Neural progenitor cell (in vitro differentiated cells): Measurements from ENCODE around the gene EVI5L. TPM values are rescaled to one million over a fixed set of nuclear protein-coding genes. Genes with fewer than 3 reads are reported as not detected.

ENCODE experiments used
- DNase-seq: peaks from one replicate; pipeline ENCODE4 v3.0.0-alpha.2; 2016; ENCODE audit warnings: low spot score
- H2AFZ ChIP-seq: fragments of 200-600 bp; sonication (generic); replicated peaks from 2 replicates; pipeline ENCODE4 v1.6.1; 2016; ENCODE audit warnings: antibody characterized with exemption
- H3F3A ChIP-seq: fragments of 200-600 bp; sonication (generic); 2 replicates; pipeline ENCODE4 v1.6.1; 2016; ENCODE audit warnings: antibody characterized with exemption, low read depth
- H3K27ac ChIP-seq: fragments of 200-600 bp; sonication (generic); 2 replicates; pipeline ENCODE4 v1.5.1; 2016; ENCODE audit warnings: mild to moderate bottlenecking
- H3K27me3 ChIP-seq: fragments of 200-600 bp; sonication (generic); 2 replicates; pipeline ENCODE4 v1.6.1; 2016; ENCODE audit warnings: mild to moderate bottlenecking, moderate library complexity
- H3K36me3 ChIP-seq: fragments of 200-600 bp; sonication (generic); 2 replicates; pipeline ENCODE4 v1.5.1; 2016
- H3K4me1 ChIP-seq: fragments of 200-600 bp; sonication (generic); 2 replicates; pipeline ENCODE4 v1.6.1; 2016; ENCODE audit warnings: mixed run types
- H3K4me2 ChIP-seq: fragments of 200-600 bp; sonication (generic); 2 replicates; pipeline ENCODE4 v1.6.1; 2016
- H3K4me3 ChIP-seq: fragments of 200-600 bp; sonication (generic); 2 replicates; pipeline ENCODE4 v1.5.1; 2016
- H3K79me2 ChIP-seq: fragments of 200-600 bp; sonication (generic); 2 replicates; pipeline ENCODE4 v1.6.1; 2016; ENCODE audit warnings: low read depth
- H3K9ac ChIP-seq: fragments of 200-600 bp; sonication (generic); 2 replicates; pipeline ENCODE4 v1.6.1; 2016
- H3K9me3 ChIP-seq: fragments of 200-600 bp; sonication (generic); 2 replicates; pipeline ENCODE4 v1.5.1; 2016; ENCODE audit warnings: low read depth
- H4K20me1 ChIP-seq: fragments of 200-600 bp; sonication (generic); 2 replicates; pipeline ENCODE4 v1.6.1; 2016; ENCODE audit warnings: low read depth
- H3K27ac Mint-ChIP-seq: 3 replicates; pipeline ENCODE4 v1.8.0; 2021; ENCODE audit warnings: mixed read lengths
- H3K27me3 Mint-ChIP-seq: 2 replicates; pipeline ENCODE4 v1.8.0; 2022; ENCODE audit warnings: low read depth, mild to moderate bottlenecking, inconsistent platforms, moderate library complexity, mixed read lengths; ENCODE audit not compliant: insufficient read depth
- H3K36me3 Mint-ChIP-seq: 3 replicates; pipeline ENCODE4 v1.8.0; 2021; ENCODE audit warnings: mixed read lengths
- H3K4me1 Mint-ChIP-seq: 3 replicates; pipeline ENCODE4 v1.8.0; 2021; ENCODE audit warnings: mixed read lengths
- H3K4me3 Mint-ChIP-seq: 3 replicates; pipeline ENCODE4 v1.8.0; 2021; ENCODE audit warnings: mild to moderate bottlenecking, moderate library complexity, mixed read lengths
- H3K9me3 Mint-ChIP-seq: 3 replicates; pipeline ENCODE4 v1.8.0; 2020; ENCODE audit warnings: mixed read lengths
- EZH2 ChIP-seq: fragments of 200-600 bp; sonication (generic); IDR thresholded peaks from 2 replicates; pipeline ENCODE4 v1.6.1; 2017; ENCODE audit warnings: antibody characterized with exemption, mild to moderate bottlenecking, moderate library complexity
- EZH2phosphoT487 ChIP-seq: fragments of 200-600 bp; sonication (generic); IDR thresholded peaks from 2 replicates; pipeline ENCODE4 v1.6.1; 2017; ENCODE audit warnings: antibody characterized with exemption
- total RNA-seq: library from RNA; depleted of rRNA; stranded (reverse); fragments of >200 nt; gene quantifications from 2 replicates; pipeline ENCODE4 v1.2.3, GENCODE V29; 2015; ENCODE audit warnings: low replicate concordance
- TF ChIP-seq, protein P1 (sequence below): fragments of 200-600 bp; sonication (generic); IDR thresholded peaks from 2 replicates; pipeline ENCODE4 v1.5.1; 2017; ENCODE audit warnings: antibody characterized with exemption, mild to moderate bottlenecking

EVI5L gene
- total RNA-seq, 1 donor from 2014 or later: 4.1 TPM

DNA sequence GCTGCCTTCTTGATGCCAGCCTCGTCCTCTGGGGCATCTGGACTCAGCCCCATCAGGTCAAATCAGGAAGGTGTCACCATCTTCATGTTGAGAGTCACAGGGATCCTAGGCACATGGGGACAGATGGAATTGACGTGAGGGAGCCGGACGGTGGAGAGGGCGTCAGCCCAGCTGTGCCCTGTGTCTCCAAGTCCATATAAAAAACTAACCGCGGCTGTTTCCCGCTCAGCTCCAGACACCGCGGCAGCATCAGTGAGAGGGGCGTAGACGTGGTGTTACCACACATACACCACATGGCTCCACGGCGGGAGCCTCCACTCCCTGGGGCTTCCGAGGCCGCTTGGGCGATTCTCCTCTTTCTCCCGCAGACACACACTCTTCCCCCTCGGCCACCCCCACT, 49.8 kb downstream of the EVI5L start:
- H3K4me1 ChIP-seq: peaks cover 2% of the 10 kb centered on the region
- H3K9ac ChIP-seq: no peak overlapping the region
- TF ChIP-seq EZH2phosphoT487 (no peak), EZH2 (no peak)
- TF ChIP-seq, protein P1, sequence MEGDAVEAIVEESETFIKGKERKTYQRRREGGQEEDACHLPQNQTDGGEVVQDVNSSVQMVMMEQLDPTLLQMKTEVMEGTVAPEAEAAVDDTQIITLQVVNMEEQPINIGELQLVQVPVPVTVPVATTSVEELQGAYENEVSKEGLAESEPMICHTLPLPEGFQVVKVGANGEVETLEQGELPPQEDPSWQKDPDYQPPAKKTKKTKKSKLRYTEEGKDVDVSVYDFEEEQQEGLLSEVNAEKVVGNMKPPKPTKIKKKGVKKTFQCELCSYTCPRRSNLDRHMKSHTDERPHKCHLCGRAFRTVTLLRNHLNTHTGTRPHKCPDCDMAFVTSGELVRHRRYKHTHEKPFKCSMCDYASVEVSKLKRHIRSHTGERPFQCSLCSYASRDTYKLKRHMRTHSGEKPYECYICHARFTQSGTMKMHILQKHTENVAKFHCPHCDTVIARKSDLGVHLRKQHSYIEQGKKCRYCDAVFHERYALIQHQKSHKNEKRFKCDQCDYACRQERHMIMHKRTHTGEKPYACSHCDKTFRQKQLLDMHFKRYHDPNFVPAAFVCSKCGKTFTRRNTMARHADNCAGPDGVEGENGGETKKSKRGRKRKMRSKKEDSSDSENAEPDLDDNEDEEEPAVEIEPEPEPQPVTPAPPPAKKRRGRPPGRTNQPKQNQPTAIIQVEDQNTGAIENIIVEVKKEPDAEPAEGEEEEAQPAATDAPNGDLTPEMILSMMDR: no peak
- H3K27me3 Mint-ChIP-seq: peaks cover 6% of the 10 kb centered on the region
- peak; percentile 41 for DNase-seq
- no peaks in the 10 kb centered on the region for H3K27me3 ChIP-seq
- H3K4me2 ChIP-seq: no peak overlapping the region
- peaks cover 1% of the 10 kb centered on the region for H3K4me1 Mint-ChIP-seq
- H3K4me3 ChIP-seq: no peak overlapping the region
- H3K27ac Mint-ChIP-seq: no peak overlapping the region
- no peak overlapping the region for H2AFZ ChIP-seq
- H3F3A ChIP-seq: peaks cover 6% of the 10 kb centered on the region
- no peaks in the 10 kb centered on the region for H4K20me1 ChIP-seq
- H3K9me3 Mint-ChIP-seq: peaks cover 3% of the 10 kb centered on the region
- H3K36me3 Mint-ChIP-seq: no peaks in the 10 kb centered on the region
- H3K27ac ChIP-seq: no peak overlapping the region
- H3K4me3 Mint-ChIP-seq: no peak overlapping the region
- no peaks in the 10 kb centered on the region for H3K79me2 ChIP-seq
- no peaks in the 10 kb centered on the region for H3K9me3 ChIP-seq
- no peaks in the 10 kb centered on the region for H3K36me3 ChIP-seq

DNA sequence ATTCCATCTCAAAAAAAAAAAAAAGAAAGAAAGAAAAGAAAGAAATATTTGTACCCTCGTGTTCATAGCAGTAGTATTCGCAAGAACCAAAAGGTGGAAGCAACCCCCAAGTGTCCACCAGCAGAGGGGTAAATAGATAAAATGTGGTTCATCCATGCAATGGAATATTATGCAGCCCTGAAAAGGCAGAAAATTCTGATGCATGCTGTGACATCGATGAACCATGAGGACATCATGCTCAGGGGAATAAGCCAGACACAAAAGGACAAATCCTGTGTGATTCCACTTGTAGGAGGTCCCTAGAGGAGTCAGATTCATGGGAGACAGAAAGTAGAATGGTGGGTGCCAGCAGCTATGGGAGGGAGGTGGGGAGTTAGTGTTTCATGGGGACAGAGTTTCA, 51.9 kb downstream of the EVI5L start:
- Mint-ChIP-seq H3K27ac (peak overlapping the region; percentile 6), H3K27me3 (peaks cover 8% of the 10 kb centered on the region), H3K9me3 (peaks cover 3% of the 10 kb centered on the region), H3K4me3 (no peak overlapping the region), H3K36me3 (no peaks in the 10 kb centered on the region), H3K4me1 (peaks cover 3% of the 10 kb centered on the region)
- no peak for TF ChIP-seq EZH2
- TF ChIP-seq, protein P1: no peak
- no peak for TF ChIP-seq EZH2phosphoT487
- H3K79me2 ChIP-seq: no peaks in the 10 kb centered on the region
- no peaks in the 10 kb centered on the region for H4K20me1 ChIP-seq
- H2AFZ ChIP-seq: no peak overlapping the region
- no peaks in the 10 kb centered on the region for H3K36me3 ChIP-seq
- no peak overlapping the region for H3K4me2 ChIP-seq
- H3K27ac ChIP-seq: no peak overlapping the region
- DNase-seq: no peak
- H3K9ac ChIP-seq: no peak overlapping the region
- peaks cover 11% of the 10 kb centered on the region for H3K27me3 ChIP-seq
- no peaks in the 10 kb centered on the region for H3F3A ChIP-seq
- no peak overlapping the region for H3K4me3 ChIP-seq
- no peaks in the 10 kb centered on the region for H3K9me3 ChIP-seq
- no peaks in the 10 kb centered on the region for H3K4me1 ChIP-seq

DNA sequence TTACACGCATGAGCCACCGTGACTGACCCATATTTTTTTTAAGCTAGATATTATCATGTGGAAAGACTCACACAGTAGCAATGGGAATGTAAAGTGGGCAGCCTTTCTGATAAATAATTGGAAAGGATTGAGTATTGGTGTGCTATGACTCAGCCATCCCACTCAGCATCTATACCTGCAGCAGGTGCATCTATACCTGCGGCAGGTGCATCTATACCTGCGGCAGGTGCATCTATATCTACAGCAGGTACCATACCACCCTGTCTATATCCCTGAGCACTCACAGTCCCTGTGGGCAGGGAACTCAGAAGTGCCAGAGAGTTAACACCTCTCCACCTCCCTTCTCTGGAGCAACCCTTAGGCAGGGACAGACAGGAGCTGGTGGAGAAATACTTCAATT, 53.1 kb downstream of the EVI5L start:
- no peak overlapping the region for H3K27ac ChIP-seq
- peaks cover 21% of the 10 kb centered on the region for H3K27me3 ChIP-seq
- peaks cover 3% of the 10 kb centered on the region for H3K9me3 Mint-ChIP-seq
- no peaks in the 10 kb centered on the region for H4K20me1 ChIP-seq
- H3K4me2 ChIP-seq: no peak overlapping the region
- peaks cover 3% of the 10 kb centered on the region for H3K4me1 Mint-ChIP-seq
- no peaks in the 10 kb centered on the region for H3K9me3 ChIP-seq
- no peak overlapping the region for H2AFZ ChIP-seq
- DNase-seq: no peak
- H3F3A ChIP-seq: peaks cover 7% of the 10 kb centered on the region
- no peaks in the 10 kb centered on the region for H3K36me3 Mint-ChIP-seq
- H3K9ac ChIP-seq: no peak overlapping the region
- H3K4me1 ChIP-seq: no peaks in the 10 kb centered on the region
- TF ChIP-seq EZH2: no peak
- TF ChIP-seq, protein P1: no peak
- no peak for TF ChIP-seq EZH2phosphoT487
- H3K4me3 Mint-ChIP-seq: no peak overlapping the region
- H3K27ac Mint-ChIP-seq: no peak overlapping the region
- no peaks in the 10 kb centered on the region for H3K36me3 ChIP-seq
- no peaks in the 10 kb centered on the region for H3K79me2 ChIP-seq
- peaks cover 17% of the 10 kb centered on the region for H3K27me3 Mint-ChIP-seq
- H3K4me3 ChIP-seq: no peak overlapping the region
